Activated CD4-positive, alpha-beta memory T cell treated with anti-CD3 and anti-CD28 coated beads, Interleukin-2, amount 10 ng/mL, durations not matched to agents 7 days and 5 days (primary cell): ENCODE measurements around the gene FAF1. TPM values are rescaled to one million over a fixed set of nuclear protein-coding genes. Genes with fewer than 3 reads are reported as not detected.
"Not testable (repeated sequence)": the region's sequence is repeated elsewhere in the genome, so short reads cannot be mapped to it uniquely, and the experiment has no call there.

Source experiments
- CTCF ChIA-PET: fragments of 350-600 bp; sonication (Branson Sonifier 250); formaldehyde crosslinking; loops from one replicate; lab custom pipeline; 2021; ENCODE audit warnings: antibody characterized with exemption, inconsistent platforms; lab: Charles Lee
- POLR2A ChIA-PET: fragments of 350-600 bp; sonication (Branson Sonifier 250); formaldehyde crosslinking; loops from one replicate; lab custom pipeline; 2021; ENCODE audit warnings: antibody characterized with exemption; lab: Charles Lee
- DNase-seq: peaks from one replicate; pipeline ENCODE4 v3.0.0-alpha.2; 2020
- H3K27ac Mint-ChIP-seq: one replicate; pipeline ENCODE4 v1.8.0; 2021; ENCODE audit warnings: mild to moderate bottlenecking, mixed read lengths
- H3K27me3 Mint-ChIP-seq: one replicate; pipeline ENCODE4 v1.8.0; 2021; ENCODE audit warnings: mixed read lengths
- H3K36me3 Mint-ChIP-seq: one replicate; pipeline ENCODE4 v1.8.0; 2021; ENCODE audit warnings: low read depth, mixed read lengths
- H3K4me1 Mint-ChIP-seq: one replicate; pipeline ENCODE4 v1.8.0; 2021; ENCODE audit warnings: mixed read lengths
- H3K4me3 Mint-ChIP-seq: one replicate; pipeline ENCODE4 v1.8.0; 2021; ENCODE audit warnings: mild to moderate bottlenecking, mixed read lengths
- H3K9me3 Mint-ChIP-seq: one replicate; pipeline ENCODE4 v1.8.0; 2021; ENCODE audit warnings: mixed read lengths
- total RNA-seq, 2 experiments: library from RNA; stranded (reverse); gene quantifications; one replicate each; pipeline ENCODE4 v1.2.3, GENCODE V29; 2021

Gene FAF1
- total RNA-seq, 2 experiments from 2014 or later: 71.3 to 75.1 TPM

DNA sequence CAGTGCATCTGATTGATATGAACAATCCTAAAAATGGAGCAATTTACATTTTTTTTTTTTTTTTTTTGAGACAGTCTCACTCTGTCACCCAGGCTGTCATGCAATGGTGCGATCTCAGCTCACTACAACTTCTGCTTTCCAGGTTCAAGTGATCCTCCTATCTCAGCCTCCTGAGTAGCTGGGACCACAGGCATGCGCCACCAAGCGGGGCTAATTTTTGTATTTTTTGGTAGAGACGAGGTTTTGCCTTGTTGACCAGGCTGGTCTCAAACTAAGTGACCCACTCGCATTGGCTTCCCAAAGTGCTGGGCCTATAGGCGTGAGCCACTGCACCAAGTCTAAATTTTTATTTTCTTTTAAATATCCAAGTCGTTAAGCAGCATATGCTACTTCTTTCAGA, 109.0 kb downstream of the FAF1 start:
- Mint-ChIP-seq H3K4me3 (no peak overlapping the region), H3K9me3 (peaks cover 5% of the 10 kb centered on the region), H3K27me3 (no peaks in the 10 kb centered on the region), H3K36me3 (peaks cover 16% of the 10 kb centered on the region), H3K4me1 (no peaks in the 10 kb centered on the region), H3K27ac (no peak overlapping the region)
- CTCF ChIA-PET: interaction anchor here (1.3 kb wide), 1 partner anchor 23 kb away, joined by 3 read pairs; no protein-coding TSS in a partner anchor
- DNase-seq: no peak
- POLR2A ChIA-PET: no interaction called here

DNA sequence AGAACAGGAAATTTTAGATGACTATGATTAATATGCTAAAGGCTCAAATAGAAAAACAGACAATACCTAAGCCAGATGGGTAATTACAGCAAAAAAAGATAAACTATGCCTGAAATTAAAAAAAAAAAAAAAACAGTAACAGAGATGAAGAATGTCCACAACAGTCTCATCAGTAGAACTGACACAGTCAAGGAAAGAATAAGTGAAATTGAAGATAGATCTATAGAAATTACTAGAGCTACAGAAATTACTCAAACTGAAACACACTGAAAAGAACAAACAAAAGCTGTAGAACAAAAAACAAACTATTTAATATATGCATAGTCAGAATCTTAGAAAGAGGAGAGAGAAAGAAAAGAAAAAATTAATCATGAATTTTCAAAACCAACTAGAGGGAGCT, 112.8 kb downstream of the FAF1 start:
- Mint-ChIP-seq H3K36me3 (peaks cover 23% of the 10 kb centered on the region), H3K27ac (no peak overlapping the region), H3K4me3 (no peak overlapping the region), H3K27me3 (no peaks in the 10 kb centered on the region), H3K9me3 (peaks cover 5% of the 10 kb centered on the region), H3K4me1 (no peaks in the 10 kb centered on the region)
- POLR2A ChIA-PET: no interaction called here
- no peak for DNase-seq
- CTCF ChIA-PET: no interaction called here

DNA sequence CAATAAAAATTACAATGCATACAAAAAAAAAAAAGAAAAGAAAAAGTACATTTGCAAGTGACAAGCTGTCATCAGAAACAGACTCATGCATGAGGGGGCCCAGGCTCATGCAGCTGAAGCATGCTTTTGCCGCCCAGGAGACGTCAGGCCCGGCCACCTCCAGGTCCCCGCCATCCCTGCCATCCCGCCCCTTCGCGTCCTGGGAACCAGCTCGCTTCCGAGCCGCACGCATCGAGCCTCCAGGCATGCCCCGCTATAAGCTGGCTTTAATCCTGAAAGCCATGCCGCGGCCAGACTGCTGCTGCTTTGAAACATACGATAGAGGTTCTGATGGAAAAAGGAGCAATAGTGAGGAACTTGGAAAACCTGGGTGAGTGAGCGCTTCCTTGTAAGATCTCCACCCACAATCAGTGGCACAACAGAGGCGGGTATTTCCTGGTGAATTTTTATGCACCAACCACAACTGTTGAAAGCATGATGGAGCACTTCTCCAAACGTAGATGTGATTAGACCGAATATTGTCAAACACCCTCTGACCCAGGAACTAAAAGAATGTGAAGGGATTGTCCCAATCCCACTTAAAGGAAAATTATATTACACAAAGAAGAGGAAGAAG, 113.7 kb downstream of the FAF1 start:
- DNase-seq: no peak
- Mint-ChIP-seq H3K9me3 (peaks cover 5% of the 10 kb centered on the region), H3K4me3 (no peak overlapping the region), H3K27me3 (no peaks in the 10 kb centered on the region), H3K36me3 (peaks cover 23% of the 10 kb centered on the region), H3K4me1 (no peaks in the 10 kb centered on the region), H3K27ac (no peak overlapping the region)
- ChIA-PET POLR2A (no interaction called here), CTCF (no interaction called here)

DNA sequence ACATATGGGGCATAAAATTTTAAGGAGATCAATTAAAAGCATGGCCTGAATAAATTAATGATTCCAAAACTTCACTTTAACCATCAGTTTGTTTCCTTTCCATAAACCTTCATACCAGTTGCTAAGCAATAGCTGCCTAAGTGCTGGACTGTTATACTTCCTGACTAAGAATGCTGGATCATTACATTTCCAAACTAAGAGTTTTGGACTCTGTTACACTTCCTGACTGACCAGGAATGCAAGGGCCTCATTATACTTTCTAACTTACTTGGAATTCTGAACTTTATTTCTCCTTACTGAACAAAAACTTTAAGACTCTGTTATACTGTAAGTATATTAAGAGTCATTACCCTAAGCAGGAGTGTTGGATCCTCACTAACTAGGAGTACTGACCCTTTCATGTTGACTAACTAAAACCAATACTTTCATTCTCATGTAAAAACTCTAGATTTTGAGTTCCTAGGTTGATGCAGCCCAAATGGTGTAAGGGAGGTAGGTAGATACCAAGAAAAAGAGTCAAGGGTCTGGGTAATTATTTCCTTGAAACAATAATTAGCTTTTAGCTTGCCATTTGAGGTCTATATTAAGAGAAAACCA, 118.2 kb downstream of the FAF1 start:
- H3K27me3 Mint-ChIP-seq: no peaks in the 10 kb centered on the region
- no peak overlapping the region for H3K27ac Mint-ChIP-seq
- POLR2A ChIA-PET: no interaction called here

DNA sequence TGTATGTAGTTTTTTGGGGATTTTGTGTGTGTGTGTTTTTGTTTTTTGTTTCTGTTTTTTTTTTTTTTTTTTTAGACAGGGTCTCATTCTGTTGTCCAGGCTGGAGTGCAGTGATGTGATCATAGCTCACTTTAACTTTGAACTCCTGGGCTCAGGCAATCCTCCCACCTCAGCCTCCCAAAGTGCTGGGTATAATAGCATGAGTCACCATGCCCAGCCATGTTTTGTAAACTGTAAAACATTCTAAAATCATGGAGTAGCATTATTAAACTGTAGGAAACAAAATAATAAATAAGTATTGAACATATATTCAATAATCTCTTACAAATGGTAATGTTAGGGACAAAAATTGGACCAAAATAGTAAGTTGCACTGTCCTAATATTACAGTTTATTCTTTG, 124.0 kb downstream of the FAF1 start:
- DNase-seq: no peak
- POLR2A ChIA-PET: no interaction called here
- CTCF ChIA-PET: no interaction called here
- H3K9me3 Mint-ChIP-seq: peaks cover 3% of the 10 kb centered on the region
- no peak overlapping the region for H3K27ac Mint-ChIP-seq
- peaks cover 4% of the 10 kb centered on the region for H3K36me3 Mint-ChIP-seq
- H3K4me3 Mint-ChIP-seq: no peak overlapping the region
- H3K27me3 Mint-ChIP-seq: no peaks in the 10 kb centered on the region
- H3K4me1 Mint-ChIP-seq: no peaks in the 10 kb centered on the region

More for the DNA sequence above, 118.2 kb downstream of the FAF1 start:
- H3K9me3 Mint-ChIP-seq: no peaks in the 10 kb centered on the region
- no peak overlapping the region for H3K4me3 Mint-ChIP-seq
- CTCF ChIA-PET: no interaction called here
- peaks cover 12% of the 10 kb centered on the region for H3K36me3 Mint-ChIP-seq
- H3K4me1 Mint-ChIP-seq: no peaks in the 10 kb centered on the region
- DNase-seq: no peak

DNA sequence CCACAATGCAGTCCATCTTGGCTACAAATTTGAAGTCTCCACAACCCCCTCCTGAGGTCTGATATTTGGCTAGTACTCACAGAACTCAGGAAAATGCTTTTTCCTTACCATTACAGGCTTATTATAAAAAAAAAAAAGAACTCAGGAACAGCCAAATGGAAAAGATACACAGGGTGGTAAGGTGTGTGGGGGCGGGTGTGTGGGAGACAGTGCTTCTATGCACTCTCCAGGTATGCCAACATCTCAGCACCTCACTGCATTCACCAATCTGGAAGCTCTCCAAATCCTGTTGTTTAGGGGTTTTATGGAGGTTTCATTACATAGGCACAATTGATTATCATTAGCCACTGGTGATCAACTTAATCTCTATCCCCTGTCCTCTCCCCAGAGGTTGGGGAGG, 126.9 kb downstream of the FAF1 start:
- Mint-ChIP-seq H3K27me3 (no peaks in the 10 kb centered on the region), H3K4me3 (no peak overlapping the region), H3K36me3 (peaks cover 4% of the 10 kb centered on the region), H3K9me3 (peaks cover 3% of the 10 kb centered on the region), H3K27ac (no peak overlapping the region), H3K4me1 (no peaks in the 10 kb centered on the region)
- CTCF ChIA-PET: no interaction called here
- POLR2A ChIA-PET: no interaction called here
- no peak for DNase-seq

DNA sequence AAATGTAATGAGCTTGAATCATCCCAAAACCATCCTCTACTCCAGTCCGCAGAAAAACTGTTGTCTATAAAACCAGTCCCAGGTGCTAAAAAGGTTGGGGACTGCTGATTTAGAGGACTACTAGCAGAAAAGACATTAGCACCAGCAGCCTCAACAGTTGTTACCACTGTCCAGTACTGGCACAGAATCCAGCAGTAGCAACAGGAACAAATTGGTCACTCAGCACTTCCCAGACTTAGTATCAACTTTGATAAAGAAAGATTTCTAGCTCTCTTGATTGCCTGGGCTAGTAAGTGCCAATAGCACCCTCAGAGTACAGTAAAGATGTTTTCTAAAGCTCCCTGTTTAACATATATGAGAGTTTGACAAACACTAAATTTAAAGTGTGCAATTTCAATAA, 127.9 kb downstream of the FAF1 start:
- CTCF ChIA-PET: interaction anchor here (0.5 to 1.0 kb wide), 2 partner anchors 41 to 353 kb away, joined by 3 to 5 read pairs; no protein-coding TSS in a partner anchor
- POLR2A ChIA-PET: no interaction called here
- DNase-seq: no peak
- Mint-ChIP-seq H3K9me3 (peaks cover 3% of the 10 kb centered on the region), H3K4me3 (no peak overlapping the region), H3K27me3 (no peaks in the 10 kb centered on the region), H3K4me1 (no peaks in the 10 kb centered on the region), H3K27ac (no peak overlapping the region), H3K36me3 (peaks cover 4% of the 10 kb centered on the region)

DNA sequence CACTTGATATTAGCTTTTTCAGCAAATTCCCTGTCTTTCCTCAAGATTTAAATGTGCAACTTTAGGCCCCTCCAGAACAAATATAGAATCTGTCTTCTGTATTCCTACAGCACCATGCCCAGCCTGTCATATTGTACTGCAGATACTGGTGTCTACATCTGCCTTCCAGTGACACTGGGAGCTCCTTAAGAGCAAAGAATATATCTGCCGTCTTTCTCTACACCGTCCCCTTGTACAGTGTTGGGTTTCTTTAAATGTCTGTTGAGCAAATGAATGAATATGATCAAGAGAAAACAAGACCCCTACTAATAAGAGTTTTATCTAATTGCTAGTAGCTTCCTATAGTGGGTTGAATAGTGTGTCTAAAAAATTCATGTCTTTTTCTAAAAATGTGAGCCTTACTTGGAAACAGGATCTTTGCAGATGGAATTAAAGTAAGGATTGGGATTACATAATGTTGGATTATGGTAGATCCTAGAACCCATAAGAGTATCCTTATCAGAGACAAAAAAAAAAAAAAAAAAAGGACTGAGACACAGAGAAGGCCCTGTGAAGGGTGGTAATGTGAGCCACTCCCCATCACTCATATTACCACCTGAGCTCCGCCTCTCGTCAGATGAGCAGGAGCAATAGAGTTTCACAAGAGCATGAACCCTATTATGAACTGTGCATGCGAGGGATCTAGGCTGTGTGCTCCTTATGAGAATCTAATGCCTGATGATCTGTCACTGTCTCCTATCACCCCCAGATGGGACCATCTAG, 128.6 kb downstream of the FAF1 start:
- ChIA-PET CTCF (interaction anchor here (0.5 to 1.0 kb wide), 2 partner anchors 42 to 353 kb away, joined by 3 to 5 read pairs; no protein-coding TSS in a partner anchor), POLR2A (no interaction called here)
- Mint-ChIP-seq H3K9me3 (peaks cover 3% of the 10 kb centered on the region), H3K27me3 (no peaks in the 10 kb centered on the region), H3K36me3 (peaks cover 4% of the 10 kb centered on the region), H3K4me3 (no peak overlapping the region), H3K27ac (no peak overlapping the region), H3K4me1 (no peaks in the 10 kb centered on the region)
- no peak for DNase-seq

DNA sequence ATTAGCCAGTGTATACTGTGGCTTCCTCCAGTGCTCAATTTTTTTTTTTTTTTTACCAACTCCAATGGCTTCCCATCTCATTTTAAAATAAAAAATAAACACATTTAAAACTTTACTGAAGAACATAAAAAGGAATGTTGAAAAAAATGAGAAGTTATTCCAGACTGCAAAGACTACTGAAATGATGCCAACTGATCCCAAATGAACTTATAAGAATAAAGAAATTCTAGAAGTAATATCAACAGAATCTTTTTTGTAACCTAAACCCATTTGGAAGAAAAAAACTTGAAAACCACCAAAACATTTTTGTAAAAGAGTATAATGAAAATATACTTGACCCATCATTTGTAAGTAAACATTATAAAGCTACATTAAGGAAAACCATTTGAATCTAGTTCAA, 129.4 kb downstream of the FAF1 start:
- CTCF ChIA-PET: no interaction called here
- Mint-ChIP-seq H3K4me3 (no peak overlapping the region), H3K36me3 (peaks cover under 1% of the 10 kb centered on the region), H3K27me3 (no peaks in the 10 kb centered on the region), H3K4me1 (no peaks in the 10 kb centered on the region), H3K27ac (no peak overlapping the region), H3K9me3 (peaks cover under 1% of the 10 kb centered on the region)
- POLR2A ChIA-PET: no interaction called here
- no peak for DNase-seq

DNA sequence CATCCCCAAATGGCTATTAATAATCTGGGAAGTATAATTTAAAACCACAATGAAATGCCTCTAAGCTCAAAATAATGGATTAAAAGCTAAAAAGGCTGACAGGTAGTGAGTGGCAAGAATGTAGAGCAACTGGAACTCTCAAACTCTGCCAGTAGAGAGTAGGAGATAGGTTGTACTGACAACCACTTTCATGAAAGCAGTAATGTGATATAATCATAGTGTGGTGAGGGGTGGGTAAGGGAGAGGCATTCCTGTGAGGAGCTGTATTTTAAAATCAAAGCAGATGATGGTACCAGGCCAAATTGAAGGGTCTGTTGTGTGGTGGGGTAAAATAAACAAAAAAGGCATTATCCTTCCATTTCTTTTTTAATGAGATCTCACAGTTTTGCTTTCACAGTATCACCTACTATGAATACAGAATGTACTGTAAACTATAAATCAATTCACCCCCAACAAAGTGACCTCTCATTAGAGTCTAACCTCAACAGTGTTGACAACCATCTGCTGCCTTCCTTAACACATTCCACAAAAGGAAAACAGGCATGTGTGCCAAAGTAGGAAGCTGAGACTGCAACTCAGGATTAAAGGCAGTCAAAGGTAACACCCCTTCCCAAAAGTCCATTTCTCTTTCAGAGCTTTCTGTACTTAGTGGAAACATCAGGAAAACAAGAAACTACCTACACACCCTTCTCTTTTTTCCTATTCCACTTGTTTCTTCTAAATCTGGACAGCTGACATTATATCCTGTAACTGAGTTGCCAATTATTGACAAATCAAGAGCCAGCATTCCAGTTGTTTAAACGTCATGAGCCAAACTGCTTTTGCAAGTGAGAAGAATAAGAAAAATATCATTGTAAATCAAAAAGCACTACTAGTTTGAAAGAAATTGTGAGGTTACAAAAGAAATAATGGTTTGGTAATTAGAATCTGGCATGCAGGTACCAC, 130.8 kb downstream of the FAF1 start:
- DNase-seq: no peak
- H3K36me3 Mint-ChIP-seq: no peaks in the 10 kb centered on the region
- ChIA-PET POLR2A (no interaction called here), CTCF (no interaction called here)
- no peaks in the 10 kb centered on the region for H3K27me3 Mint-ChIP-seq
- no peak overlapping the region for H3K4me3 Mint-ChIP-seq
- H3K27ac Mint-ChIP-seq: no peak overlapping the region
- no peaks in the 10 kb centered on the region for H3K9me3 Mint-ChIP-seq
- no peaks in the 10 kb centered on the region for H3K4me1 Mint-ChIP-seq

DNA sequence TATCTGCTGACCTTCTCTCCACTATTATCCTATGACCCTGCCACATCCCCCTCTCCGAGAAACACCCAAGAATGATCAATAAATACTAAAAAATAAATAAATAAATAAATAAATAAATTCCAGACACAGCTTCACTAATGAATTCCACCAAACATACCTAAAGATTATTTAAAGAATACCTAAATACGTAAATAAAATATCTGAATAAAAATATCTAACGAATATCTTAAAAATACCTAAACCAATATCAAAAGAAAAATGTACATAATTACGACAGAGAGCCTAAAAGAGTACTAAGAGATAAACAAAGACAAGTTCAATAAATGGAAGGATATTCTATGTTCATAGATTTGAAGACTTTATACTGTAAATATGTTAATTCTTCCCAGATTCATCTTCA, 132.5 kb downstream of the FAF1 start:
- Mint-ChIP-seq H3K4me3 (no peak overlapping the region), H3K36me3 (no peaks in the 10 kb centered on the region), H3K27ac (no peak overlapping the region), H3K9me3 (no peaks in the 10 kb centered on the region), H3K4me1 (no peaks in the 10 kb centered on the region), H3K27me3 (no peaks in the 10 kb centered on the region)
- CTCF ChIA-PET: no interaction called here
- POLR2A ChIA-PET: no interaction called here
- DNase-seq: no peak

DNA sequence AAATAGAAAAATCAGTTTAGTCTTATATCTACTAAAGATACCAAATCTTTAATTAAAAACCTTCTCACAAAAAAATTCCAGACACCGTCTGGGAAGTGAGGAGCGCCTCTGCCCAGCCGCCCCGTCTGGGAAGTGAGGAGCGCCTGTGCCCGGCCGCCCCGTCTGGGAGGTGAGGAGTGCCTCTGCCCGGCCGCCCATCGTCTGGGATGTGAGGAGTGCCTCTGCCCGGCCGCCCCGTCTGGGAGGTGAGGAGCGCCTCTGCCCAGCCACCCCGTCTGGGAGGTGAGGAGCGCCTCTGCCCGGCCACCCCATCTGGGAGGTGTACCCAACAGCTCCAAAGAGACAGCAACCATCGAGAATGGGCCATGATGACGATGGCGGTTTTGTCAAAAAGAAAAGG, 133.3 kb downstream of the FAF1 start:
- H3K4me1 Mint-ChIP-seq, POLR2A ChIA-PET, H3K27ac Mint-ChIP-seq, H3K4me3 Mint-ChIP-seq, DNase-seq, H3K36me3 Mint-ChIP-seq, H3K27me3 Mint-ChIP-seq, CTCF ChIA-PET, H3K9me3 Mint-ChIP-seq: not testable (repeated sequence)
